Suppressor macrophage treated with lipopolysaccharide for 4 hours (primary cell): ENCODE measurements around the gene NUDT22.
A peak's percentile ranks its signal among the peaks of the same experiment; 100 is the strongest.

Experiments used
- DNase-seq: peaks from one replicate; pipeline ENCODE4 v3.0.0-alpha.2; 2020

Gene NUDT22

GRCh38 chr11:64229744-64230170, 3.7 kb downstream of the NUDT22 start:
- DNase-seq: no peak

DNA sequence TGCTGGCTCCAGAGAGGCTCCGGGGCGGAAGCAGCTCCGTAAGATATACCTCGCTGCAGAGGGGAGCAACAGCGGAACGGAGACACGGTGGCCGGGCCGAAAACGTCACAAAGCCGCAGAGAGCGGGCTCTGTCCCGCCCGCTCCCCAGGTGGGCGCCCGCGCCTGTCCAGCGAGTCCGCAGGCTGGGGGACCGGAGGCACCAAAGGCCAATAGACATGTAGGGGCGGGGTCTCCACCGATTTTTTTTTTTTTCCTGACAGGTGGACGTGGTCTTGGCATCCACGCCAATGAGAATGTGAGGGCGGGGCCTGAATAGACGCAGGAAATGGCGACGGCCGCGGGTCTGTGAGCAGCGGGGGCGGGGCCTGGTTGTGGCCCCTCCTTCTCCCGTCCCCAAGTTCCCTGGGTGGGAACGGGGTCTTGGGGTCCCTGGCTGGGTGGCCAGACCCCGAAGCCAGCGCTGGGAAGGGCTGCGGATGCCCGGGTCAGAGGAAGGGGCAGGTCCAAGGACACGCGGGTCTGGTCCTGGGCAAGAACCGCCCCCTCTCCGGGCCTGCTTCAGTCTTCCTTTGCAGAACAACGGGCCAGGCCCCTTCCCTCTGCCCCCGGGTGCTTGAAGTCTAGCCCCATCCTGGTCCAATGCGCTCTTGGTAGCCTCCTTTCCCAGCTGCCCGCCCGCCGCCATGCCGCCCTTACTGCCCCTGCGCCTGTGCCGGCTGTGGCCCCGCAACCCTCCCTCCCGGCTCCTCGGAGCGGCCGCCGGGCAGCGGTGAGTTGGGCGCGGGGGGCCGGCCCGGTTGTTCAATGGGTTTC, 4.3 kb downstream of the NUDT22 start, which contains the start of gene DNAJC4:
TSS of gene DNAJC4 (plus strand) at position 378 of the 814 bp plus-strand sequence. CDS start at position 685, 307 bp downstream.
- peak; percentile 80 for DNase-seq

- DNase-seq: no peak
These were observed 4.9 kb downstream of the NUDT22 start for GRCh38 chr11:64230985-64231365.

DNA sequence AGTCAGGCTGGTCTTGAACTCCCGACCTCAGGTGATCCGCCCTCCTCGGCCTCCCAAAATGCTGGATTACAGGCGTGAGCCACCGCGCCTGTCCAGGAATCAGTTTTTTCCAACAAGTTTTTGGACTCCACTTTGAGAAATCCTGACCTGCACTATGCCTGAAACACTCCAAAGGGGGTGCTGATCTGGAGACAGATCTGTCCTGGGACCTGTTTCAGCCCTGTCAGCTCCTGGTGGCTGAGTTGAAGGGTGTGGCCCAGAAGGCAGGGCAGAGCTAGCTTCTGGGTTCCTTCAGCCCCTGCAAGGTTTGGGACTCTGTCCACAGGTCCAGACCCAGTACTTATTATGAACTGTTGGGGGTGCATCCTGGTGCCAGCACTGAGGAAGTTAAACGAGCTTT, 5.5 kb downstream of the NUDT22 start:
- DNase-seq: no peak

- DNase-seq: no peak
These were observed 6.3 kb downstream of the NUDT22 start for GRCh38 chr11:64232182-64232966.

- DNase-seq: no peak
These were observed 6.9 kb downstream of the NUDT22 start for GRCh38 chr11:64232967-64233315.

- peak; percentile 46 for DNase-seq
These were observed 8.0 kb downstream of the NUDT22 start, which contains the start of gene VEGFB for GRCh38 chr11:64233913-64234586. TSS of gene VEGFB (plus strand) at chr11:64234584. CDS start at chr11:64234834, 250 bp downstream.

GRCh38 chr11:64234647-64235379, 8.7 kb downstream of the NUDT22 start:
- DNase-seq: peak; percentile 43

GRCh38 chr11:64235437-64236161, 9.5 kb downstream of the NUDT22 start:
- DNase-seq: no peak

GRCh38 chr11:64237484-64237951, 11.4 kb downstream of the NUDT22 start:
- DNase-seq: no peak

- no peak for DNase-seq
These were observed 12.0 kb downstream of the NUDT22 start for GRCh38 chr11:64238076-64238475.

- DNase-seq: peak; percentile 57
These were observed 12.9 kb downstream of the NUDT22 start for GRCh38 chr11:64238999-64239398.

- DNase-seq: peak; percentile 96
These were observed 13.8 kb downstream of the NUDT22 start for GRCh38 chr11:64239662-64240434.

- peak; percentile 99 for DNase-seq
These were observed 14.6 kb downstream of the NUDT22 start, which contains the start of gene FKBP2 for GRCh38 chr11:64240435-64241240. TSS of gene FKBP2 (plus strand) at chr11:64241095. CDS start at chr11:64242388, 1,293 bp downstream.

DNA sequence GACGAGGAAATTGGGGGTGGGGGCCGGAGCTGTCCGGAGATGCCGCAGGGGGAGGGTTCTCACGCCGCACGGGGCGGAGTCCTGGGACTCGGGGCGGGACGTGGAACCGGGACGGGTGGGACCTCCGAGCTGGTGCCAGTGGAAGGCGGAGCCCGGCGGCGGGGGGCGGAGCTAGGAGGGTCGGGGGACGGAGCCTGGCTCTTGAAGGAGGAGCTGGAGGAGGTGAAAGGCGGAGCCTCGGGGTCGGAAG, 15.1 kb downstream of the NUDT22 start:
- peak; percentile 100 for DNase-seq

GRCh38 chr11:64241491-64242374, 15.7 kb downstream of the NUDT22 start:
- no peak for DNase-seq

DNA sequence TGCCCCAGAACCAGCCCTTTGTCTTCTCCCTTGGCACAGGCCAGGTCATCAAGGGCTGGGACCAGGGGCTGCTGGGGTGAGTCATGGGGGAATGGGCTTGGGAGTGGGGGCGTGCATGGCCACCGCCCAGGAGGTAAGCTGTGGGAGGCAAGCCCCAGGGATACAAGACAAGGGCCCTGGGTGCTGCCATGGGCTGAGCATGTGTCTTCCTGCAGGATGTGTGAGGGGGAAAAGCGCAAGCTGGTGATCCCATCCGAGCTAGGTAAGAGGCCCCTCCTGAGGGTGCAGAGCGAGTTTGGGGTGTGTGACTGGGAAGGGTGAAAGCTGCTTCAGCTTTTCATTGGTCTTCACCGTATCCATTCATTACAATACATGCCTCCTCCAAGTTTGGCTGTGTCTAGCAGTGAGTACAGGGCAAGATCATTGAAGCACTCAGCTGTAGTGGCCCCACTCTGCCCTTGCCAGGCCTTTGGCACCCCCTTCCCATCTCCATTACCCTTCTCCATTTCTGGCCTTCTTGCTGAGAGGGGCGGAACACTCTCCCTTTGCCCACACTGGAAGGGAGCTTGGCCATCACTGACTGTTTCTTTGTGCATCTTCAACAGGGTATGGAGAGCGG, 17.3 kb downstream of the NUDT22 start:
- no peak for DNase-seq

- DNase-seq: no peak
These were observed 18.0 kb downstream of the NUDT22 start for GRCh38 chr11:64244107-64244506.

DNA sequence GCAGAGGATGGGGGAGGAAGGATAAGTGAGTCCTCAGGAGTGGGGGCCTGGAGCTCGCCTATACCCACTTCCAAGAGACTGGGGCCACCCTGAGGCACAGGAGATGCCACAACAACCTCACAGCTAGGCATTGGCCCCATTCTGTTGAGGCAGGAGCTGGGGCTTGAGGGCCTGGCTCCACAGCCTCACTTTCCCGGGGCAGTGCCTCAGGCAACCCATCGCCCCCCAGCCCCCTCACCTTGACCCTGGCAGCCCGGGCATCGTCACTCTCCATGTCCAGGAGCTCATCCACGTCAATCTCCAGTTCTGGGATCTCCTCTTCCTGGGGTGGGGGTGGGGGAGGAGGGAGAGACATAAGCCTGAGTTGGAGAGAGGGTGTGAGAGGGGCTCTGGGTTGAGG, 18.9 kb downstream of the NUDT22 start:
- DNase-seq: no peak
